GM12872 (cell line): ENCODE results near the gene TIMD4.

Experiments
- CTCF ChIP-seq: IDR thresholded peaks from 3 replicates; pipeline ENCODE4 v1.5.1; 2011; ENCODE audit warnings: low read depth, mild to moderate bottlenecking, low read length, moderate library complexity; ENCODE audit not compliant: insufficient read depth

The TIMD4 gene

GRCh38 chr5:156909180-156909579, 53.8 kb downstream of the TIMD4 start:
- TF ChIP-seq CTCF, result no peak

- no peak for TF ChIP-seq CTCF
These were observed 55.4 kb downstream of the TIMD4 start for GRCh38 chr5:156907667-156908066.

GRCh38 chr5:156906807-156907206, 56.2 kb downstream of the TIMD4 start:
- TF ChIP-seq CTCF, result no peak

- TF ChIP-seq CTCF, result no peak
These were observed 66.5 kb downstream of the TIMD4 start for GRCh38 chr5:156896546-156896945.

- TF ChIP-seq CTCF, result no peak
These were observed 69.5 kb downstream of the TIMD4 start for GRCh38 chr5:156893517-156893916.

GRCh38 chr5:156892864-156893263, 70.2 kb downstream of the TIMD4 start:
- TF ChIP-seq CTCF, result no peak

- peak; percentile 44; the same call in 2 of the 3 replicates for TF ChIP-seq CTCF
These were observed 70.8 kb downstream of the TIMD4 start for GRCh38 chr5:156892223-156892622.

- no peak for TF ChIP-seq CTCF
These were observed 74.5 kb downstream of the TIMD4 start for GRCh38 chr5:156888520-156888919.
